NT2/D1 (cell line): ENCODE data around the gene APC.

ENCODE experiments used
- DNase-seq: peaks from one replicate; pipeline ENCODE4 v3.0.0-alpha.2; 2011; ENCODE audit warnings: low read depth, low spot score
- H3K27me3 ChIP-seq: 2 replicates; pipeline ENCODE4 v1.6.0; 2011; ENCODE audit warnings: mild to moderate bottlenecking; ENCODE audit not compliant: insufficient read length, insufficient read depth
- H3K36me3 ChIP-seq: 2 replicates; pipeline ENCODE4 v1.6.1; 2011; ENCODE audit warnings: mild to moderate bottlenecking, low read length, mixed read lengths; ENCODE audit not compliant: insufficient read depth, insufficient read length
- H3K4me1 ChIP-seq: 2 replicates; pipeline ENCODE4 v1.5.1; 2011; ENCODE audit not compliant: insufficient read depth, insufficient read length
- H3K4me3 ChIP-seq: 2 replicates; pipeline ENCODE4 v1.5.1; 2011; ENCODE audit warnings: low read depth; ENCODE audit not compliant: insufficient read length
- H3K9ac ChIP-seq: 2 replicates; pipeline ENCODE4 v1.6.0; 2011; ENCODE audit warnings: low read depth; ENCODE audit not compliant: insufficient read length
- H3K9me3 ChIP-seq: 2 replicates; pipeline ENCODE4 v1.5.1; 2011; ENCODE audit warnings: mild to moderate bottlenecking, low read length; ENCODE audit not compliant: insufficient read depth
- SUZ12 ChIP-seq: IDR thresholded peaks from 2 replicates; pipeline ENCODE4 v1.6.1; 2011; ENCODE audit not compliant: insufficient read length, insufficient read depth; ENCODE audit errors: extremely low read depth
- YY1 ChIP-seq: IDR thresholded peaks from 2 replicates; pipeline ENCODE4 v1.6.1; 2011; ENCODE audit not compliant: insufficient read length, insufficient read depth
- ZNF274 ChIP-seq: IDR thresholded peaks from 2 replicates; pipeline ENCODE4 v1.6.1; 2011; ENCODE audit warnings: mild to moderate bottlenecking, low read depth, low read length

APC gene

GRCh38 chr5:112865128-112865527, 127.4 kb downstream of the APC start:
- Histone ChIP-seq H3K9ac (no peak overlapping the region), H3K9me3 (no peaks in the 10 kb centered on the region), H3K36me3 (peaks cover 73% of the 10 kb centered on the region), H3K27me3 (no peaks in the 10 kb centered on the region), H3K4me1 (peaks cover 3% of the 10 kb centered on the region), H3K4me3 (no peak overlapping the region)
- TF ChIP-seq YY1 (no peak), SUZ12 (no peak), ZNF274 (no peak)
- DNase-seq = no peak

- no peaks in the 10 kb centered on the region for H3K9me3 ChIP-seq
- H3K4me1 ChIP-seq = peaks cover 3% of the 10 kb centered on the region
- no peaks in the 10 kb centered on the region for H3K27me3 ChIP-seq
- no peak overlapping the region for H3K4me3 ChIP-seq
- no peak for DNase-seq
- H3K9ac ChIP-seq = no peak overlapping the region
- no peak for TF ChIP-seq ZNF274
- no peak for TF ChIP-seq YY1
- no peak for TF ChIP-seq SUZ12
- peaks cover 81% of the 10 kb centered on the region for H3K36me3 ChIP-seq
These were observed 129.1 kb downstream of the APC start for GRCh38 chr5:112866739-112867138.

- Histone ChIP-seq H3K36me3 (peaks cover 79% of the 10 kb centered on the region), H3K4me3 (no peak overlapping the region)
- no peak for DNase-seq
These were observed 129.7 kb downstream of the APC start for GRCh38 chr5:112867411-112867810.

GRCh38 chr5:112869948-112870347, 132.3 kb downstream of the APC start:
- peaks cover 58% of the 10 kb centered on the region for H3K36me3 ChIP-seq
- H3K9me3 ChIP-seq = no peaks in the 10 kb centered on the region
- no peak overlapping the region for H3K4me3 ChIP-seq
- H3K9ac ChIP-seq = no peak overlapping the region
- TF ChIP-seq SUZ12 (no peak), YY1 (no peak), ZNF274 (no peak)
- no peak for DNase-seq
- no peaks in the 10 kb centered on the region for H3K27me3 ChIP-seq
- H3K4me1 ChIP-seq = no peaks in the 10 kb centered on the region

More at GRCh38 chr5:112867411-112867810, 129.7 kb downstream of the APC start:
- H3K27me3 ChIP-seq = no peaks in the 10 kb centered on the region
- no peak overlapping the region for H3K9ac ChIP-seq
- TF ChIP-seq YY1 (no peak), SUZ12 (no peak), ZNF274 (no peak)
- no peaks in the 10 kb centered on the region for H3K4me1 ChIP-seq
- H3K9me3 ChIP-seq = no peaks in the 10 kb centered on the region

GRCh38 chr5:112870966-112871365, 133.3 kb downstream of the APC start:
- DNase-seq = no peak
- Histone ChIP-seq H3K4me1 (no peaks in the 10 kb centered on the region), H3K27me3 (no peaks in the 10 kb centered on the region), H3K36me3 (peaks cover 58% of the 10 kb centered on the region), H3K9me3 (no peaks in the 10 kb centered on the region), H3K9ac (no peak overlapping the region), H3K4me3 (no peak overlapping the region)
- TF ChIP-seq ZNF274 = no peak
- TF ChIP-seq SUZ12 = no peak
- no peak for TF ChIP-seq YY1

GRCh38 chr5:112876362-112876761, 138.7 kb downstream of the APC start:
- Histone ChIP-seq H3K4me3 (no peak overlapping the region), H3K36me3 (peaks cover 38% of the 10 kb centered on the region), H3K9ac (no peak overlapping the region), H3K9me3 (no peaks in the 10 kb centered on the region), H3K4me1 (no peaks in the 10 kb centered on the region), H3K27me3 (no peaks in the 10 kb centered on the region)
- no peak for DNase-seq
- TF ChIP-seq ZNF274 (no peak), YY1 (no peak), SUZ12 (no peak)

GRCh38 chr5:112878101-112878500, 140.4 kb downstream of the APC start:
- H3K4me1 ChIP-seq = no peaks in the 10 kb centered on the region
- H3K27me3 ChIP-seq = no peaks in the 10 kb centered on the region
- H3K9ac ChIP-seq = no peak overlapping the region
- H3K4me3 ChIP-seq = no peak overlapping the region
- TF ChIP-seq ZNF274 (no peak), SUZ12 (no peak), YY1 (no peak)
- peaks cover 43% of the 10 kb centered on the region for H3K36me3 ChIP-seq
- no peak for DNase-seq
- no peaks in the 10 kb centered on the region for H3K9me3 ChIP-seq

GRCh38 chr5:112878760-112879159, 141.1 kb downstream of the APC start:
- H3K9me3 ChIP-seq = no peaks in the 10 kb centered on the region
- TF ChIP-seq YY1 = no peak
- TF ChIP-seq SUZ12 = no peak
- TF ChIP-seq ZNF274 = no peak
- no peak for DNase-seq
- no peaks in the 10 kb centered on the region for H3K4me1 ChIP-seq
- H3K36me3 ChIP-seq = peaks cover 50% of the 10 kb centered on the region
- no peak overlapping the region for H3K9ac ChIP-seq
- no peaks in the 10 kb centered on the region for H3K27me3 ChIP-seq
- H3K4me3 ChIP-seq = no peak overlapping the region
